OCI-LY7 (cell line): ENCODE measurements around the gene MARCHF4.

Experiments used
- CTCF ChIP-seq: fragments of 200-600 bp; sonication (generic); conservative IDR thresholded peaks from 2 replicates; pipeline ENCODE4 v1.5.1; 2014; ENCODE audit warnings: mild to moderate bottlenecking, antibody characterized with exemption, low read length, moderate library complexity, mixed read lengths
- EZH2phosphoT487 ChIP-seq: fragments of 200-600 bp; sonication (generic); IDR thresholded peaks from 2 replicates; pipeline ENCODE4 v1.6.1; 2018; ENCODE audit warnings: low read depth, borderline replicate concordance, mild to moderate bottlenecking, mixed run types, antibody characterized with exemption, low read length, moderate library complexity, mixed read lengths

- TF ChIP-seq CTCF, result no peak
- no peak for TF ChIP-seq EZH2phosphoT487
These were observed 19.8 kb upstream of the MARCHF4 start for GRCh38 chr2:216392018-216392562.
